Vagina (tissue), 2 donors: Measurements from ENCODE around the gene MYG1.

Experiments
- POLR2A ChIP-seq, 2 donors: fragments of 450-650 bp; IDR thresholded peaks; one replicate each; pipeline ENCODE4 v1.6.1; 2017; ENCODE audit warnings: antibody characterized with exemption in 2 of 2, mild to moderate bottlenecking in 2 of 2, moderate library complexity in 2 of 2
- TF ChIP-seq, protein P1 (sequence below), 3 experiments: fragments of 450-650 bp in 2 of 3; fragments of 200-600 bp in 1 of 3; sonication (generic) in 1 of 3; IDR thresholded peaks; one replicate each; pipeline ENCODE4 v1.5.1; 2017 to 2019; ENCODE audit warnings: antibody characterized with exemption in 3 of 3, mild to moderate bottlenecking in 2 of 3, moderate library complexity in 2 of 3

DNA sequence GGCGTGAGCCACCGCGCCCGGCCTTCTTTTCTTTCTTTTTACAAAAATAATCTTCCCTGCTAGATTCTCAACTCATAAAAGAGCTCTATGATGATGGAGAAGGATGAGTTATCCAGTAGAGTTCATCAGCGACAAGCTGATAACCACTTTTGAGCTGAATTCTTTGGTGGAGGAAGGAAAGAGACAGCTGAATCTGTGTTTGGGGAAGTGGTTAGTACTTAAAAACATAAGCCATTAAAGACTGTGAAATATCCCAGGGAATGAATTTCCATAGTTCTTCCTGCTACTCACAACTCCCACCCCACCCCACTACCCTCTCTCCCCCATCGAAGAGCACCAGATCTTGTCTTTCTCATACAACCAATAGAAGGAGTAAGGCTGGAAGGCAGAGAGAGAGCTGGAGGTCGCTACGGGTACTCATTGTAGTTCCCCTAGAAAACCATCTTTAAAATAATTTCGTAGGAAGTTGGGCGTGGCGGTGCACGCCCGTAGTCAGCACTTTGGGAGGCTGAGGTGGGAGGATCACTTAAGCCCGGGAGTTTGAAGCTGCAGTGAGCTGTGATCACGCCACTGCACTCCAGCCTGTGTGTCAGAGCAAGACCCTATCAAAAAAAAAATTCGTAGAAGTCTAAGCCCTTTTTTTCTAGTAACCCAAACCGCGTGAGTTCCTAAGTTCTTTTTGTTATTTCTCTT lies 32.0 kb upstream of the MYG1 start:
- no peak for TF ChIP-seq POLR2A (IDR thresholded peaks at IDR 0.05)
- TF ChIP-seq, protein P1, sequence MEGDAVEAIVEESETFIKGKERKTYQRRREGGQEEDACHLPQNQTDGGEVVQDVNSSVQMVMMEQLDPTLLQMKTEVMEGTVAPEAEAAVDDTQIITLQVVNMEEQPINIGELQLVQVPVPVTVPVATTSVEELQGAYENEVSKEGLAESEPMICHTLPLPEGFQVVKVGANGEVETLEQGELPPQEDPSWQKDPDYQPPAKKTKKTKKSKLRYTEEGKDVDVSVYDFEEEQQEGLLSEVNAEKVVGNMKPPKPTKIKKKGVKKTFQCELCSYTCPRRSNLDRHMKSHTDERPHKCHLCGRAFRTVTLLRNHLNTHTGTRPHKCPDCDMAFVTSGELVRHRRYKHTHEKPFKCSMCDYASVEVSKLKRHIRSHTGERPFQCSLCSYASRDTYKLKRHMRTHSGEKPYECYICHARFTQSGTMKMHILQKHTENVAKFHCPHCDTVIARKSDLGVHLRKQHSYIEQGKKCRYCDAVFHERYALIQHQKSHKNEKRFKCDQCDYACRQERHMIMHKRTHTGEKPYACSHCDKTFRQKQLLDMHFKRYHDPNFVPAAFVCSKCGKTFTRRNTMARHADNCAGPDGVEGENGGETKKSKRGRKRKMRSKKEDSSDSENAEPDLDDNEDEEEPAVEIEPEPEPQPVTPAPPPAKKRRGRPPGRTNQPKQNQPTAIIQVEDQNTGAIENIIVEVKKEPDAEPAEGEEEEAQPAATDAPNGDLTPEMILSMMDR (IDR thresholded peaks at IDR 0.05), result no peak
